GM18505 (cell line): ENCODE results near the gene ENOX1.

Experiments
- ATAC-seq: cut with Tn5 transposase; IDR thresholded peaks from one replicate; pipeline ENCODE4 v1.9.1; 2021; ENCODE audit not compliant: unreplicated experiment
- POLR2A ChIP-seq: IDR thresholded peaks from 4 replicates; pipeline ENCODE4 v1.6.1; 2011; ENCODE audit warnings: borderline replicate concordance; ENCODE audit not compliant: insufficient read depth, insufficient read length; ENCODE audit errors: extremely low read depth

ENOX1 gene

GRCh38 chr13:43572656-43573360 lies 214.0 kb downstream of the ENOX1 start:
- no peak for TF ChIP-seq POLR2A
- no peak for ATAC-seq

GRCh38 chr13:43569658-43570057 lies 217.1 kb downstream of the ENOX1 start:
- no peak for ATAC-seq
- no peak for TF ChIP-seq POLR2A

GRCh38 chr13:43567608-43568007 lies 219.2 kb downstream of the ENOX1 start:
- TF ChIP-seq POLR2A = no peak
- no peak for ATAC-seq

GRCh38 chr13:43564952-43565351 lies 221.8 kb downstream of the ENOX1 start:
- ATAC-seq = no peak
- no peak for TF ChIP-seq POLR2A

GRCh38 chr13:43561081-43561480 lies 225.7 kb downstream of the ENOX1 start:
- TF ChIP-seq POLR2A = no peak
- no peak for ATAC-seq

GRCh38 chr13:43558939-43559338 lies 227.8 kb downstream of the ENOX1 start:
- no peak for ATAC-seq
- no peak for TF ChIP-seq POLR2A

GRCh38 chr13:43558326-43558725 lies 228.4 kb downstream of the ENOX1 start:
- no peak for ATAC-seq
- TF ChIP-seq POLR2A = no peak

- ATAC-seq = no peak
- no peak for TF ChIP-seq POLR2A
Observed at GRCh38 chr13:43555667-43556066, 231.1 kb downstream of the ENOX1 start.

- no peak for TF ChIP-seq POLR2A
- ATAC-seq = no peak
Observed at GRCh38 chr13:43551897-43552456, 234.8 kb downstream of the ENOX1 start.

GRCh38 chr13:43546816-43547215 lies 240.0 kb downstream of the ENOX1 start:
- no peak for ATAC-seq
- TF ChIP-seq POLR2A = no peak

GRCh38 chr13:43546251-43546650 lies 240.5 kb downstream of the ENOX1 start:
- no peak for ATAC-seq
- no peak for TF ChIP-seq POLR2A

- ATAC-seq = no peak
- no peak for TF ChIP-seq POLR2A
Observed at GRCh38 chr13:43545317-43545874, 241.4 kb downstream of the ENOX1 start.

- ATAC-seq = no peak
- TF ChIP-seq POLR2A = no peak
Observed at GRCh38 chr13:43544631-43545030, 242.1 kb downstream of the ENOX1 start.

GRCh38 chr13:43544011-43544410 lies 242.8 kb downstream of the ENOX1 start:
- TF ChIP-seq POLR2A = no peak
- no peak for ATAC-seq
